CD4-positive, alpha-beta T cell (primary cell): ENCODE data around the gene TMEM132A. TPM values are rescaled to one million over a fixed set of nuclear protein-coding genes. Genes with fewer than 3 reads are reported as not detected.

Experiments
- ATAC-seq: fragments of 200-7000 bp; cut with Tn5 transposase; one replicate; pipeline ENCODE4 v1.10.0; 2022; ENCODE audit warnings: mild to moderate bottlenecking; ENCODE audit not compliant: poor library complexity
- CTCF ChIA-PET: fragments of 350-600 bp; sonication (Branson Sonifier 250); formaldehyde crosslinking; loops from one replicate; lab custom pipeline; 2021; ENCODE audit warnings: antibody characterized with exemption, inconsistent platforms; lab: Charles Lee
- POLR2A ChIA-PET: fragments of 350-600 bp; sonication (Branson Sonifier 250); formaldehyde crosslinking; loops from one replicate; lab custom pipeline; 2021; ENCODE audit warnings: antibody characterized with exemption, inconsistent platforms; lab: Charles Lee
- DNase-seq, 14 experiments: peaks; one replicate each; pipeline ENCODE4 v3.0.0-alpha.2; 2013 to 2020; ENCODE audit warnings: mixed read lengths in 2 of 14
- H3K27ac ChIP-seq, 2 donors: one replicate each; pipeline versions ENCODE4 v1.5.1 to v1.7.0; 2013; ENCODE audit warnings: low read length in 2 of 2, low read depth in 1 of 2, mild to moderate bottlenecking in 1 of 2
- H3K27me3 ChIP-seq, 2 experiments: 1 replicate in 1 of 2; 2 replicates in 1 of 2; pipeline versions ENCODE4 v1.6.1 to v1.7.0; 2013; ENCODE audit warnings: low read length in 2 of 2, control low read depth in 1 of 2, mild to moderate bottlenecking in 1 of 2, moderate library complexity in 1 of 2; ENCODE audit not compliant: insufficient read depth in 2 of 2, control insufficient read depth in 1 of 2
- H3K36me3 ChIP-seq: one replicate; pipeline ENCODE4 v1.6.1; 2013; ENCODE audit warnings: low read length, control low read depth; ENCODE audit not compliant: insufficient read depth
- H3K4me1 ChIP-seq: one replicate; pipeline ENCODE4 v1.6.1; 2013; ENCODE audit warnings: low read length, control low read depth; ENCODE audit not compliant: insufficient read depth
- H3K4me3 ChIP-seq: one replicate; pipeline ENCODE4 v1.5.1; 2013; ENCODE audit warnings: mild to moderate bottlenecking, low read length, moderate library complexity
- H3K9me3 ChIP-seq, 2 experiments: 1 replicate in 1 of 2; 2 replicates in 1 of 2; pipeline versions ENCODE4 v1.6.1 to v1.7.0; 2013; ENCODE audit warnings: low read length in 2 of 2, mild to moderate bottlenecking in 2 of 2, control low read depth in 1 of 2, moderate library complexity in 1 of 2; ENCODE audit not compliant: control insufficient read depth in 1 of 2, insufficient read depth in 1 of 2
- H3K27ac Mint-ChIP-seq: one replicate; pipeline ENCODE4 v1.8.0; 2020; ENCODE audit warnings: mixed read lengths
- H3K27me3 Mint-ChIP-seq: one replicate; pipeline ENCODE4 v1.8.0; 2021; ENCODE audit warnings: mixed read lengths
- H3K36me3 Mint-ChIP-seq: one replicate; pipeline ENCODE4 v1.8.0; 2021; ENCODE audit warnings: low read depth, mixed read lengths
- H3K4me1 Mint-ChIP-seq: one replicate; pipeline ENCODE4 v1.8.0; 2021; ENCODE audit warnings: low read depth, mixed read lengths
- H3K4me3 Mint-ChIP-seq: one replicate; pipeline ENCODE4 v1.8.0; 2020; ENCODE audit warnings: mild to moderate bottlenecking, mixed read lengths
- H3K9me3 Mint-ChIP-seq: one replicate; pipeline ENCODE4 v1.8.0; 2020; ENCODE audit warnings: mixed read lengths
- CTCF ChIP-seq: fragments of 200-600 bp; IDR thresholded peaks from one replicate; pipeline ENCODE4 v1.8.0; 2022; ENCODE audit warnings: antibody characterized with exemption, mild to moderate bottlenecking
- intact Hi-C, 2 experiments: fragments of 100-400 bp; cut with DNase I in 1 of 2; cut with micrococcal nuclease in 1 of 2; formaldehyde crosslinking; loops; one replicate each; pipeline versions ENCODE4 v1.15.1 to v1.9.0; 2023 to 2025; cut with DNase I, micrococcal nuclease
- total RNA-seq, 174 experiments: library from RNA in 2 of 174; stranded (reverse) in 2 of 174; gene quantifications; one replicate each; pipeline ENCODE4 v1.2.3 and lab custom pipeline; 2021 to 2026

Gene TMEM132A
- total RNA-seq, 2 experiments from 2014 or later: not detected

- POLR2A ChIA-PET: no interaction called here
- TF ChIP-seq CTCF: no peak
- DNase-seq (no peak), ATAC-seq (no peak)
- Mint-ChIP-seq H3K9me3 (no peaks in the 10 kb centered on the region), H3K4me3 (peak overlapping the region; percentile 26), H3K27me3 (no peaks in the 10 kb centered on the region), H3K4me1 (peaks cover 60% of the 10 kb centered on the region), H3K27ac (peak overlapping the region; percentile 87), H3K36me3 (peaks cover 24% of the 10 kb centered on the region)
- Histone ChIP-seq H3K4me1 (peaks cover 60% of the 10 kb centered on the region), H3K9me3 (no peaks in the 10 kb centered on the region), H3K27ac (no peak overlapping the region), H3K4me3 (no peak overlapping the region), H3K27me3 (no peaks in the 10 kb centered on the region), H3K36me3 (no peaks in the 10 kb centered on the region)
- intact Hi-C loops: loop anchor here in 1 of 2 experiments (5.0 kb wide), 1 partner anchor 421 kb away; the partner anchor contains the start of genes DDB1 and TKFC
- CTCF ChIA-PET: interaction anchor here (2.1 kb wide), 1 partner anchor 11 kb away, joined by 5 read pairs; no protein-coding TSS in a partner anchor
Observed at GRCh38 chr11:60910711-60911380, 13.4 kb upstream of the TMEM132A start.

- Mint-ChIP-seq H3K4me1 (peaks cover 60% of the 10 kb centered on the region), H3K27ac (peak overlapping the region; percentile 87), H3K36me3 (peaks cover 22% of the 10 kb centered on the region), H3K4me3 (peak overlapping the region; percentile 71), H3K27me3 (no peaks in the 10 kb centered on the region), H3K9me3 (no peaks in the 10 kb centered on the region)
- Histone ChIP-seq H3K27me3 (no peaks in the 10 kb centered on the region), H3K4me3 (peak overlapping the region; percentile 17), H3K27ac (peak overlapping the region; percentile 33 to 97), H3K36me3 (no peaks in the 10 kb centered on the region), H3K9me3 (no peaks in the 10 kb centered on the region), H3K4me1 (peaks cover 65% of the 10 kb centered on the region)
- ATAC-seq: peak; percentile 55
- ChIA-PET CTCF (interaction anchor here (1.2 to 2.1 kb wide), 2 partner anchors 13 to 81 kb away, joined by 3 to 5 read pairs; no protein-coding TSS in a partner anchor), POLR2A (interaction anchor here (0.6 to 4.7 kb wide), 14 partner anchors 7 to 517 kb away, joined by 3 to 43 read pairs (median 4); partner anchors contain the start of genes CPSF7, PRPF19, SDHAF2 and TMEM138)
- peak in 6 of 14 experiments; percentile 36 to 78 (median 58) for DNase-seq
- no peak for TF ChIP-seq CTCF
- intact Hi-C loops: loop anchor here (2.0 to 5.0 kb wide), 2 partner anchors 216 to 420 kb away; partner anchors contain the start of genes DDB1 (in 1 of the 2) and TKFC (in 1 of the 2)
Observed at GRCh38 chr11:60912223-60912850, 11.9 kb upstream of the TMEM132A start.

- no peaks in the 10 kb centered on the region for H3K27me3 ChIP-seq
Observed at GRCh38 chr11:60912851-60913528, 11.3 kb upstream of the TMEM132A start.

More at GRCh38 chr11:60912851-60913528, 11.3 kb upstream of the TMEM132A start:
- Mint-ChIP-seq H3K27me3 (no peaks in the 10 kb centered on the region), H3K27ac (peak overlapping the region; percentile 87), H3K36me3 (peaks cover 22% of the 10 kb centered on the region), H3K4me1 (peaks cover 62% of the 10 kb centered on the region), H3K4me3 (peak overlapping the region; percentile 71), H3K9me3 (no peaks in the 10 kb centered on the region)
- intact Hi-C loops: loop anchor here (2.0 to 5.0 kb wide), 2 partner anchors 216 to 419 kb away; partner anchors contain the start of genes DDB1 (in 1 of the 2) and TKFC (in 1 of the 2)
- H3K27ac ChIP-seq: peak overlapping the region; percentile 97 to 98
- TF ChIP-seq CTCF: no peak
- DNase-seq: peak in 1 of 14 experiments; percentile 37
- no peaks in the 10 kb centered on the region for H3K9me3 ChIP-seq
- peak overlapping the region; percentile 95 for H3K4me3 ChIP-seq
- ChIA-PET POLR2A (interaction anchor here (0.6 to 4.7 kb wide), 27 partner anchors 7 to 517 kb away, joined by 3 to 43 read pairs (median 4); partner anchors contain the start of genes CPSF7, PRPF19, SDHAF2 and TMEM132A), CTCF (interaction anchor here (1.2 to 3.6 kb wide), 4 partner anchors 14 to 82 kb away, joined by 3 to 25 read pairs (median 8); no protein-coding TSS in a partner anchor)
- H3K36me3 ChIP-seq: peaks cover 4% of the 10 kb centered on the region
- H3K4me1 ChIP-seq: peaks cover 64% of the 10 kb centered on the region
- ATAC-seq: no peak
